ENCODE results near the gene MAFG. TPM values are rescaled to one million over a fixed set of nuclear protein-coding genes. Genes with fewer than 3 reads are reported as not detected.

Gene MAFG
- total RNA-seq, 1 experiment from 2014 or later: 29.8 TPM

- TF ChIP-seq ZNF317 (CRISPR knock-in tag; IDR thresholded peaks at IDR 0.05; ENCODE audit: borderline replicate concordance, low read depth) (no peak), ZNF532 (CRISPR knock-in tag; IDR thresholded peaks at IDR 0.05; ENCODE audit: borderline replicate concordance) (no peak), MLX (CRISPR knock-in tag; IDR thresholded peaks at IDR 0.05) (no peak), ATF2 (CRISPR knock-in tag; IDR thresholded peaks at IDR 0.05; ENCODE audit: borderline replicate concordance, low read depth) (no peak), ZNF671 (CRISPR knock-in tag; IDR thresholded peaks at IDR 0.05) (no peak), CREM (CRISPR knock-in tag; IDR thresholded peaks at IDR 0.05) (no peak), ATF3 (CRISPR knock-in tag; conservative IDR thresholded peaks at IDR 0.05) (no peak), ZNF232 (CRISPR knock-in tag; IDR thresholded peaks at IDR 0.05) (no peak), E2F1 (CRISPR knock-in tag; IDR thresholded peaks at IDR 0.05) (no peak)
- H3K9me3 Mint-ChIP-seq: no peaks in the 10 kb centered on the region
- ChIA-PET POLR2A (no interaction called here), CTCF (interaction anchor here (0.9 to 3.9 kb wide), 7 partner anchors 30 to 108 kb away, joined by 3 to 21 read pairs (median 13); partner anchors contain the start of genes DCXR and RAC3)
- DNase-seq (ENCODE audit: low spot score) (no peak), ATAC-seq (no peak)
- peak overlapping the region; percentile 57 for H3K4me3 Mint-ChIP-seq
- H3K4me1 Mint-ChIP-seq: peaks cover 16% of the 10 kb centered on the region
- peaks cover 3% of the 10 kb centered on the region; the same call in 1 of the 2 replicates for H3K27me3 Mint-ChIP-seq (ENCODE audit: low read depth)
- H3K36me3 Mint-ChIP-seq: peaks cover 5% of the 10 kb centered on the region; the same call in 1 of the 2 replicates
- H3K27ac Mint-ChIP-seq: no peak overlapping the region
Observed at GRCh38 chr17:81929253-81930141, 2.0 kb upstream of the MAFG start.

GRCh38 chr17:81928544-81929252, 1.2 kb upstream of the MAFG start:
- Mint-ChIP-seq H3K4me1 (peaks cover 23% of the 10 kb centered on the region), H3K9me3 (no peaks in the 10 kb centered on the region), H3K4me3 (peak overlapping the region; percentile 60), H3K27ac (no peak overlapping the region), H3K36me3 (peaks cover under 1% of the 10 kb centered on the region; the same call in 1 of the 2 replicates), H3K27me3 (ENCODE audit: low read depth) (peaks cover 3% of the 10 kb centered on the region; the same call in 1 of the 2 replicates)
- no peak for ATAC-seq
- no peak for DNase-seq (ENCODE audit: low spot score)
- CTCF ChIA-PET: interaction anchor here (0.6 to 3.9 kb wide), 13 partner anchors 11 to 206 kb away, joined by 3 to 21 read pairs (median 4); partner anchors contain the start of genes ASPSCR1, DCXR, NOTUM and RAC3
- POLR2A ChIA-PET: interaction anchor here (0.6 to 2.7 kb wide), 4 partner anchors 8 to 225 kb away, joined by 3 to 11 read pairs (median 4); partner anchors contain the start of genes PYCR1 and SIRT7
- TF ChIP-seq GABPB1 (CRISPR knock-in tag; IDR thresholded peaks at IDR 0.05) (no peak), NR3C1 (CRISPR knock-in tag; conservative IDR thresholded peaks at IDR 0.05; ENCODE audit: low read depth) (no peak), USF2 (CRISPR knock-in tag; IDR thresholded peaks at IDR 0.05) (no peak), FOXK1 (CRISPR knock-in tag; IDR thresholded peaks at IDR 0.05) (no peak), CDX4 (CRISPR knock-in tag; IDR thresholded peaks at IDR 0.05; ENCODE audit: borderline replicate concordance) (no peak), ZNF263 (CRISPR knock-in tag; IDR thresholded peaks at IDR 0.05; ENCODE audit: low read depth) (no peak), E2F1 (CRISPR knock-in tag; IDR thresholded peaks at IDR 0.05) (no peak), EMX1 (CRISPR knock-in tag; IDR thresholded peaks at IDR 0.05) (no peak), CTCF (IDR thresholded peaks at IDR 0.05) (no peak), ZNF416 (CRISPR knock-in tag; IDR thresholded peaks at IDR 0.05) (no peak)

Data from WTC11 (cell line).